A549 (cell line): ENCODE results near the gene WRNIP1. TPM values are rescaled to one million over a fixed set of nuclear protein-coding genes. Genes with fewer than 3 reads are reported as not detected.

Experiments
- ATAC-seq, 2 experiments: fragments of 200-7000 bp in 1 of 2; fragments of >200 bp in 1 of 2; cut with Nextera tagmentation in 1 of 2; cut with Tn5 transposase in 1 of 2; 3 replicates each; pipeline versions ENCODE4 v1.8.0 to v1.9.1; 2018 to 2020; ENCODE audit warnings: mild to moderate bottlenecking in 1 of 2, moderate library complexity in 1 of 2
- CTCF ChIA-PET: fragments of 300-600 bp; sonication (Branson Sonifier 250); formaldehyde crosslinking; extraction: SDS; loops from one replicate; lab custom pipeline; 2021; ENCODE audit warnings: antibody characterized with exemption, inconsistent platforms; lab: Yijun Ruan, JAX
- POLR2A ChIA-PET: fragments of 350-600 bp; formaldehyde crosslinking; extraction: SDS; loops from one replicate; lab custom pipeline; 2021; ENCODE audit warnings: antibody characterized with exemption, inconsistent platforms; lab: Yijun Ruan, JAX
- DNase-seq, 2 experiments: peaks; one replicate each; pipeline versions ENCODE4 v3.0.0 to v3.0.0-alpha.2; 2011 to 2016; ENCODE audit warnings: low read depth in 1 of 2, low spot score in 1 of 2
- FAIRE-seq: peaks from 2 replicates; lab custom pipeline; 2011; peaks lifted over from hg19 to GRCh38; lab: Jason Lieb, UNC
- H3K27ac ChIP-seq, 2 experiments: fragments of >200 bp; sonication (Bioruptor Twin); formaldehyde crosslinking; 3 replicates each; pipeline ENCODE4 v1.5.1; 2016 to 2017
- H3K4me1 ChIP-seq: fragments of >200 bp; sonication (Bioruptor Twin); formaldehyde crosslinking; 3 replicates; pipeline ENCODE4 v1.6.1; 2016
- H3K4me2 ChIP-seq: fragments of >200 bp; sonication (Bioruptor Twin); formaldehyde crosslinking; 3 replicates; pipeline ENCODE4 v1.6.1; 2016
- H3K4me3 ChIP-seq: fragments of >200 bp; sonication (Bioruptor Twin); formaldehyde crosslinking; 3 replicates; pipeline ENCODE4 v1.5.1; 2016
- H3K9me3 ChIP-seq: fragments of >200 bp; sonication (Bioruptor Twin); formaldehyde crosslinking; 3 replicates; pipeline ENCODE4 v1.6.1; 2016
- BCL3 ChIP-seq: fragments of >200 bp; sonication (Bioruptor Twin); formaldehyde crosslinking; IDR thresholded peaks from 3 replicates; pipeline ENCODE4 v1.6.1; 2016
- CTCF ChIP-seq: fragments of >200 bp; sonication (Bioruptor Twin); formaldehyde crosslinking; IDR thresholded peaks from 3 replicates; pipeline ENCODE4 v1.5.1; 2016
- E2F6 ChIP-seq: IDR thresholded peaks from 2 replicates; pipeline ENCODE4 v1.6.1; 2012; ENCODE audit warnings: low read depth, borderline replicate concordance
- EHF ChIP-seq: fragments of 250-450 bp; sonication (Bioruptor Pico); IDR thresholded peaks from 2 replicates; pipeline ENCODE4 v1.5.0; 2020; ENCODE audit warnings: mild to moderate bottlenecking
- ESRRA ChIP-seq: fragments of 150-350 bp; IDR thresholded peaks from 2 replicates; pipeline ENCODE4 v1.6.1; 2014; ENCODE audit warnings: mild to moderate bottlenecking, low read length, borderline replicate concordance
- FOSL2 ChIP-seq, 2 experiments: fragments of 450-650 bp in 1 of 2; fragments of >200 bp in 1 of 2; sonication (Bioruptor Twin) in 1 of 2; formaldehyde crosslinking; IDR thresholded peaks; 2 replicates each; pipeline versions ENCODE4 v1.5.0 to v1.6.1; 2016 to 2020; ENCODE audit warnings: mild to moderate bottlenecking in 1 of 2, moderate library complexity in 1 of 2
- FOXS1 ChIP-seq: fragments of 250-450 bp; sonication (Bioruptor Pico); IDR thresholded peaks from 2 replicates; pipeline ENCODE4 v1.5.0; 2020; ENCODE audit warnings: mild to moderate bottlenecking, moderate library complexity
- GATA3 ChIP-seq: IDR thresholded peaks from 2 replicates; pipeline ENCODE4 v1.6.1; 2012; ENCODE audit warnings: borderline replicate concordance
- HOXB5 ChIP-seq: fragments of 250-450 bp; sonication (Bioruptor Pico); IDR thresholded peaks from 2 replicates; pipeline ENCODE4 v1.5.0; 2020; ENCODE audit warnings: mild to moderate bottlenecking, moderate library complexity
- JUN ChIP-seq, 2 experiments: fragments of >200 bp; sonication (Bioruptor Twin); formaldehyde crosslinking; IDR thresholded peaks; 2 replicates in 1 of 2; 3 replicates in 1 of 2; pipeline ENCODE4 v1.6.1; 2016 to 2017
- KDM1A ChIP-seq: fragments of 200-600 bp; sonication (generic); IDR thresholded peaks from 2 replicates; pipeline ENCODE4 v1.6.1; 2016; ENCODE audit warnings: low read depth, mild to moderate bottlenecking
- MAFK ChIP-seq: fragments of 450-650 bp; IDR thresholded peaks from 2 replicates; pipeline ENCODE4 v1.6.1; 2014; ENCODE audit not compliant: partially characterized antibody
- MAX ChIP-seq: IDR thresholded peaks from 2 replicates; pipeline ENCODE4 v1.6.1; 2012
- MYC ChIP-seq: IDR thresholded peaks from 2 replicates; pipeline ENCODE4 v1.6.1; 2012; ENCODE audit warnings: mild to moderate bottlenecking, inconsistent platforms, low read length, improper control_type of control experiment, borderline replicate concordance
- NR3C1 ChIP-seq: fragments of >200 bp; sonication (Bioruptor Twin); formaldehyde crosslinking; IDR thresholded peaks from 3 replicates; pipeline ENCODE4 v1.6.1; 2017
- PHF8 ChIP-seq: fragments of 200-600 bp; sonication (generic); IDR thresholded peaks from 2 replicates; pipeline ENCODE4 v1.6.1; 2016; ENCODE audit warnings: low read depth, mild to moderate bottlenecking, antibody characterized with exemption, moderate library complexity, borderline replicate concordance
- POLR2A ChIP-seq: IDR thresholded peaks from 2 replicates; pipeline ENCODE4 v1.6.1; 2012; ENCODE audit warnings: mild to moderate bottlenecking, low read length
- RARB ChIP-seq: fragments of 250-450 bp; sonication (Bioruptor Pico); IDR thresholded peaks from 2 replicates; pipeline ENCODE4 v1.8.0; 2021; ENCODE audit warnings: mild to moderate bottlenecking, moderate library complexity
- TP53 ChIP-seq: fragments of 250-450 bp; sonication (Bioruptor Pico); IDR thresholded peaks from 2 replicates; pipeline ENCODE4 v1.5.0; 2021; ENCODE audit warnings: mild to moderate bottlenecking, moderate library complexity
- ZC3H11A ChIP-seq: fragments of 450-650 bp; IDR thresholded peaks from 2 replicates; pipeline ENCODE4 v1.6.1; 2014; ENCODE audit warnings: antibody characterized with exemption, mild to moderate bottlenecking
- ZFP36 ChIP-seq: fragments of 450-650 bp; IDR thresholded peaks from 2 replicates; pipeline ENCODE4 v1.6.1; 2014; ENCODE audit warnings: borderline replicate concordance; ENCODE audit not compliant: partially characterized antibody
- ZNF302 ChIP-seq: fragments of 250-450 bp; sonication (Bioruptor Pico); IDR thresholded peaks from 2 replicates; pipeline ENCODE4 v1.9.0; 2021; ENCODE audit warnings: inconsistent platforms, mild to moderate bottlenecking, moderate library complexity
- WGBS: methylation state at CpG from one replicate; pipeline ENCODE4 v1.1.6; 2017; ENCODE audit errors: missing lambda C conversion rate; 5-methylcytosine and 5-hydroxymethylcytosine counted together
- polyA minus RNA-seq: library from RNA; depleted of rRNA, polyadenylated mRNA; stranded (reverse); fragments of >200 nt; gene quantifications from 2 replicates; pipeline ENCODE4 v1.2.3, GENCODE V29; 2011; rRNA and poly(A)+ RNA removed
- polyA plus RNA-seq, 4 experiments: library from polyadenylated mRNA; depleted of rRNA in 3 of 4; stranded (reverse); fragments of >200 nt; fragmentation: RNase III in 1 of 4; extraction: RNeasy Plus Mini Kit Qiagen cat#74134 plus additional on column Dnase treatment in 1 of 4; gene quantifications; 2 replicates in 3 of 4; 3 replicates in 1 of 4; pipeline ENCODE4 v1.2.3, GENCODE V29; 2011 to 2017
- TF ChIP-seq, protein P1 (sequence below): fragments of 150-350 bp; IDR thresholded peaks from 2 replicates; pipeline ENCODE4 v1.6.1; 2014; ENCODE audit warnings: low read depth, mild to moderate bottlenecking, low read length
- TF ChIP-seq, protein P2 (sequence below): fragments of 200-600 bp; sonication (generic); IDR thresholded peaks from 2 replicates; pipeline ENCODE4 v1.6.1; 2016; ENCODE audit warnings: antibody characterized with exemption, mild to moderate bottlenecking, moderate library complexity
- TF ChIP-seq, protein P3 (sequence below): fragments of >200 bp; sonication (Bioruptor Twin); formaldehyde crosslinking; IDR thresholded peaks from 2 replicates; pipeline ENCODE4 v1.6.1; 2016
- TF ChIP-seq, protein P4 (sequence below): fragments of 250-450 bp; sonication (Bioruptor Pico); IDR thresholded peaks from 2 replicates; pipeline ENCODE4 v1.5.0; 2021; ENCODE audit warnings: mild to moderate bottlenecking, moderate library complexity, borderline replicate concordance

Gene WRNIP1
- 27.7 and 34.6 TPM in 2 replicates for polyA plus RNA-seq (2011; rRNA removed)
- polyA plus RNA-seq (2012; cell fraction: cytosol; rRNA removed) = 41.3 and 45.5 TPM in 2 replicates
- 41.6 and 48.5 TPM in 2 replicates for polyA plus RNA-seq (2012; cell fraction: nucleus; rRNA removed)
- polyA plus RNA-seq (2017; fragmentation: RNase III; extraction: RNeasy Plus Mini Kit Qiagen cat#74134 plus additional on column Dnase treatment) = 32.2 to 32.8 TPM (median 32.3 TPM) in 3 replicates
- polyA minus RNA-seq = 22.9 and 29.5 TPM in 2 replicates

- WGBS = 4% methylated on average over 5 of the region's 104 CpGs
- H3K9me3 ChIP-seq = no peaks in the 10 kb centered on the region
- peak within 1 kb of the TSS; percentile 96 for H3K4me3 ChIP-seq
- POLR2A ChIA-PET = interaction anchor here (0.6 to 2.0 kb wide), 12 partner anchors 9 to 298 kb away, joined by 3 to 7 read pairs (median 4); partner anchors contain the start of genes NQO2 and SERPINB1
- TF ChIP-seq, protein P1, sequence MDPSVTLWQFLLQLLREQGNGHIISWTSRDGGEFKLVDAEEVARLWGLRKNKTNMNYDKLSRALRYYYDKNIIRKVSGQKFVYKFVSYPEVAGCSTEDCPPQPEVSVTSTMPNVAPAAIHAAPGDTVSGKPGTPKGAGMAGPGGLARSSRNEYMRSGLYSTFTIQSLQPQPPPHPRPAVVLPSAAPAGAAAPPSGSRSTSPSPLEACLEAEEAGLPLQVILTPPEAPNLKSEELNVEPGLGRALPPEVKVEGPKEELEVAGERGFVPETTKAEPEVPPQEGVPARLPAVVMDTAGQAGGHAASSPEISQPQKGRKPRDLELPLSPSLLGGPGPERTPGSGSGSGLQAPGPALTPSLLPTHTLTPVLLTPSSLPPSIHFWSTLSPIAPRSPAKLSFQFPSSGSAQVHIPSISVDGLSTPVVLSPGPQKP = no peak
- TF ChIP-seq GATA3 = no peak
- TF ChIP-seq ESRRA = no peak
- TF ChIP-seq MYC = peak; percentile 68; the same call in 1 of the 2 replicates
- no peak for TF ChIP-seq ZNF302 (CRISPR knock-in tag)
- TF ChIP-seq FOSL2 (IDR thresholded peaks at IDR 0.05) = no peak
- TF ChIP-seq FOSL2 (CRISPR knock-in tag; IDR thresholded peaks at IDR 0.05) = no peak
- peak; percentile 76 for TF ChIP-seq POLR2A
- TF ChIP-seq ZFP36 = no peak
- TF ChIP-seq CTCF = peak; percentile 54
- TF ChIP-seq NR3C1 = no peak
- TF ChIP-seq PHF8 = peak; percentile 85
- TF ChIP-seq, protein P2, sequence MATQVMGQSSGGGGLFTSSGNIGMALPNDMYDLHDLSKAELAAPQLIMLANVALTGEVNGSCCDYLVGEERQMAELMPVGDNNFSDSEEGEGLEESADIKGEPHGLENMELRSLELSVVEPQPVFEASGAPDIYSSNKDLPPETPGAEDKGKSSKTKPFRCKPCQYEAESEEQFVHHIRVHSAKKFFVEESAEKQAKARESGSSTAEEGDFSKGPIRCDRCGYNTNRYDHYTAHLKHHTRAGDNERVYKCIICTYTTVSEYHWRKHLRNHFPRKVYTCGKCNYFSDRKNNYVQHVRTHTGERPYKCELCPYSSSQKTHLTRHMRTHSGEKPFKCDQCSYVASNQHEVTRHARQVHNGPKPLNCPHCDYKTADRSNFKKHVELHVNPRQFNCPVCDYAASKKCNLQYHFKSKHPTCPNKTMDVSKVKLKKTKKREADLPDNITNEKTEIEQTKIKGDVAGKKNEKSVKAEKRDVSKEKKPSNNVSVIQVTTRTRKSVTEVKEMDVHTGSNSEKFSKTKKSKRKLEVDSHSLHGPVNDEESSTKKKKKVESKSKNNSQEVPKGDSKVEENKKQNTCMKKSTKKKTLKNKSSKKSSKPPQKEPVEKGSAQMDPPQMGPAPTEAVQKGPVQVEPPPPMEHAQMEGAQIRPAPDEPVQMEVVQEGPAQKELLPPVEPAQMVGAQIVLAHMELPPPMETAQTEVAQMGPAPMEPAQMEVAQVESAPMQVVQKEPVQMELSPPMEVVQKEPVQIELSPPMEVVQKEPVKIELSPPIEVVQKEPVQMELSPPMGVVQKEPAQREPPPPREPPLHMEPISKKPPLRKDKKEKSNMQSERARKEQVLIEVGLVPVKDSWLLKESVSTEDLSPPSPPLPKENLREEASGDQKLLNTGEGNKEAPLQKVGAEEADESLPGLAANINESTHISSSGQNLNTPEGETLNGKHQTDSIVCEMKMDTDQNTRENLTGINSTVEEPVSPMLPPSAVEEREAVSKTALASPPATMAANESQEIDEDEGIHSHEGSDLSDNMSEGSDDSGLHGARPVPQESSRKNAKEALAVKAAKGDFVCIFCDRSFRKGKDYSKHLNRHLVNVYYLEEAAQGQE = 0 out of 2 replicates have a peak, but pooled peaks have one; percentile 1
- TF ChIP-seq E2F6 = no peak
- TF ChIP-seq, protein P3, sequence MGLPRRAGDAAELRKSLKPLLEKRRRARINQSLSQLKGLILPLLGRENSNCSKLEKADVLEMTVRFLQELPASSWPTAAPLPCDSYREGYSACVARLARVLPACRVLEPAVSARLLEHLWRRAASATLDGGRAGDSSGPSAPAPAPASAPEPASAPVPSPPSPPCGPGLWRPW = no peak
- no peak for TF ChIP-seq RARB (CRISPR knock-in tag)
- TF ChIP-seq MAX = peak; percentile 60
- no peak for TF ChIP-seq FOXS1
- TF ChIP-seq, protein P4, sequence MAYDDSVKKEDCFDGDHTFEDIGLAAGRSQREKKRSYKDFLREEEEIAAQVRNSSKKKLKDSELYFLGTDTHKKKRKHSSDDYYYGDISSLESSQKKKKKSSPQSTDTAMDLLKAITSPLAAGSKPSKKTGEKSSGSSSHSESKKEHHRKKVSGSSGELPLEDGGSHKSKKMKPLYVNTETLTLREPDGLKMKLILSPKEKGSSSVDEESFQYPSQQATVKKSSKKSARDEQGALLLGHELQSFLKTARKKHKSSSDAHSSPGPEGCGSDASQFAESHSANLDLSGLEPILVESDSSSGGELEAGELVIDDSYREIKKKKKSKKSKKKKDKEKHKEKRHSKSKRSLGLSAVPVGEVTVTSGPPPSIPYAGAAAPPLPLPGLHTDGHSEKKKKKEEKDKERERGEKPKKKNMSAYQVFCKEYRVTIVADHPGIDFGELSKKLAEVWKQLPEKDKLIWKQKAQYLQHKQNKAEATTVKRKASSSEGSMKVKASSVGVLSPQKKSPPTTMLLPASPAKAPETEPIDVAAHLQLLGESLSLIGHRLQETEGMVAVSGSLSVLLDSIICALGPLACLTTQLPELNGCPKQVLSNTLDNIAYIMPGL (CRISPR knock-in tag) = no peak; the same call in 1 of the 2 replicates
- no peak for TF ChIP-seq MAFK
- TF ChIP-seq BCL3 = 0 out of 3 replicates have a peak, but pooled peaks have one; percentile 3
- TF ChIP-seq HOXB5 (CRISPR knock-in tag) = peak; percentile 40; the same call in 1 of the 2 replicates
- peak; percentile 34; the same call in 1 of the 2 replicates for TF ChIP-seq TP53 (CRISPR knock-in tag)
- TF ChIP-seq EHF (CRISPR knock-in tag) = 0 out of 2 replicates have a peak, but pooled peaks have one; percentile 25
- TF ChIP-seq KDM1A = no peak
- no peak for TF ChIP-seq ZC3H11A
- peak in 1 of 2 experiments; percentile 73; a peak in 3 of 5 replicates for TF ChIP-seq JUN (IDR thresholded peaks at IDR 0.05)
- H3K4me2 ChIP-seq = peak within 1 kb of the TSS; percentile 94
- DNase-seq (peak; percentile 84 to 98), ATAC-seq (peak; percentile 88 to 95), FAIRE-seq (no peak)
- peak within 1 kb of the TSS; percentile 94 to 98 for H3K27ac ChIP-seq
- CTCF ChIA-PET = interaction anchor here (0.9 to 2.2 kb wide), 10 partner anchors 8 to 224 kb away, joined by 3 to 9 read pairs (median 3); partner anchors contain the start of gene MYLK4
- peaks cover 27% of the 10 kb centered on the region; the same call in 2 of the 3 replicates for H3K4me1 ChIP-seq
Observed at GRCh38 chr6:2765166-2765895, at the start of gene WRNIP1. Gene WRNIP1, plus strand, starts transcription at chr6:2765393. Its CDS starts 230 bp downstream, at chr6:2765623.
